Dermis blood vessel endothelial cell (primary cell): ENCODE data around the gene FAM228B. TPM values are rescaled to one million over a fixed set of nuclear protein-coding genes. Genes with fewer than 3 reads are reported as not detected.
"Not testable (repeated sequence)": the region's sequence is repeated elsewhere in the genome, so short reads cannot be mapped to it uniquely, and the experiment has no call there.

Experiments used
- DNase-seq: peaks from one replicate; pipeline ENCODE4 v3.0.0; 2010
- total RNA-seq: library from RNA; depleted of rRNA; stranded (reverse); fragments of >200 nt; gene quantifications from 2 replicates; pipeline ENCODE4 v1.2.3, GENCODE V29; 2014

The FAM228B gene
- total RNA-seq, 1 donor from 2014 or later = 11.6 TPM

DNA sequence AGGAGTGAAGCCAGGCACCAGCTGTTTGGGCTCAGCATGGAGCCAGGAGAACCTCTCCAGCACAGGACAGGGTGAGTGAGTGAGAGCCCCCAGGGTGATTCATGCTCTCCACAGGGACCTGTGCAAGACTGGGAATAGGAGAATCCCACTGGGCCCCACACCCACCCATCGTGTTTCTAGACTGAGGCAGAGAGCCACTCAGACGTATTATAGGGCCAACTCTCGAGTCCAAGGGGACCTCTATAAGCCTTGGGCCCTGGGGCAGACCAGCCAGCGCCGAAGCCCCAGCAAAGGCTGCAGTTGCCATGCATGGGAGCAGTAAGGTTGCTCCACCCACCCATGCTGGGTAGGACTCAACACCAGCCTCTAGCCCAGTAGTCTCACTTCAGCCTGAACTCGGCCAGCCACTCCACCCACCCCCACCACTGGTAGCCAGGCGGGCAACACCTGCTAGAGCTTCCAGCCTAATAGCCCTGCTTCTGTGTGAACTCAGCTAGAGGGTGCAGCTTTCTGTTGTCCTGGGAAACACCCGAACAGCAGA is 19.1 kb upstream of the FAM228B start:
- no peak for DNase-seq

DNA sequence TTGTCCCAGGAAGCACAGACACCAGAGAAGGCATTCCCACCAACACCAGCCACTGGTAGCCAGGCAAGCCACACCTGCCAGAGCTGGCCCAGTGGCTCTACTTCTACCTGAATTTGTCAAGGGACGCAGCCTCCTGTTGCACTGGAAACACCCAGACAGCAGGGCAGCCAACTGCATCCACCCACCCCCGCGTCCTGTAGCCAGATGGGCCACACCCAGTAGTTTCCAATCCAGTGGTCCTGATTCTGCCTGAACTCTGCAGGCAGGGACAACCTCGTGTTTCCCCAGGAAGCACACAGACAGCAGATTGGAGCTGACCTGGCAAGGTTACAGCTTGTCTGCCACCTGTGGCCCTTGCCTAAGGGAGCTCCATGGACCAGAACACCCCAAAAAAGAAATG is 18.4 kb upstream of the FAM228B start:
- DNase-seq = no peak

DNA sequence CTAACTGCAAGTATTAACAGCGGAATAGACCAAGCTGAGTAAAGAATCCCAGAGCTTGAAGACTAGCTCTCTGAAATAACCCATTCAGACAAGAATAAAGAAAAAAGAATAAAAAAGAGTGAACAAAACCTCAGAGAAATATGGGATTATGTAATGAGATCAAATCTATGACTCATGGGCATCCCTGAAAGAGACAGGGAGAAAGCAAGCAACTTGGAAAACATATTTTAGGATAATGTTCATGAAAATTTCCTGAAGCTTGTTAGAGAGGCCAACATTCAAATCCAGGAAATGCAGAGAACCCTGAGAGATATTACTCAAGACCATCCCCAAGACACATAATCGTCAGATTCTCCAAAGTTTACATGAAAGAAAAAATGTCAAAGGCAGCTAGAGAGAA is 17.5 kb upstream of the FAM228B start:
- DNase-seq = no peak

DNA sequence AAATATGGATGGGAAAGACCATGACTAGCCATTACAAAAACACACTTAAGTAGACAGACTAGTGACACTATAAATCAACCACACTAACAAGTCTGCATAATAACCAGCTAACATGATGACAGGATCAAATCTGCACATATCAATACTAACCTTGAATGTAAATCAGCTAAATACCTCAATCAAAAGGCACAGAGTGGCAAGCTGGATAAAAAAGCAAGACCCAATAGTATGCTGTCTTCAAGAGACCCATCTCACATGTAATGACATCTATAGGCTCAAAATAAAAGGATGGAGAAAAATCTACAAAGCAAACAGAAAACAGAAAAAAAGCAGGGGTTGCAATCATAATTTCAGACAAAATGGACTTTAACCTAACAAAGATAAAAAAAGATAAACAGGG is 16.5 kb upstream of the FAM228B start:
- no peak for DNase-seq

DNA sequence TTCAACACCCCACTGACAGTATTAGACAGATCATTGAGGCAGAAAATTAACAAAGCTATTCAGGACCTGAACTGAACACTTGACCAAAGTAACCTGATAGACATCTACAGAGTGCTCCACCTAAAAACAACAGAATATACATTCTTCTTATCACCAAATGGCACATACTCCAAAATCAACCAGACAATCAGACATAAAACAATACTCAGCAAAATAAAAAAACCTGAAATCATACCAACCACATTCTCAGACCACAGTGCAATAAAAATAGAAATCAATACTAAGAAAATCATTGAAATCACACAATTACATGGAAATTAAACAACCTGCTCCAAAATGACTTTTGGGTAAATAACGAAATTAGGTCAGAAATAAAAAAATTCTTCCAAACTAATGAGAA is 15.9 kb upstream of the FAM228B start:
- DNase-seq = no peak

DNA sequence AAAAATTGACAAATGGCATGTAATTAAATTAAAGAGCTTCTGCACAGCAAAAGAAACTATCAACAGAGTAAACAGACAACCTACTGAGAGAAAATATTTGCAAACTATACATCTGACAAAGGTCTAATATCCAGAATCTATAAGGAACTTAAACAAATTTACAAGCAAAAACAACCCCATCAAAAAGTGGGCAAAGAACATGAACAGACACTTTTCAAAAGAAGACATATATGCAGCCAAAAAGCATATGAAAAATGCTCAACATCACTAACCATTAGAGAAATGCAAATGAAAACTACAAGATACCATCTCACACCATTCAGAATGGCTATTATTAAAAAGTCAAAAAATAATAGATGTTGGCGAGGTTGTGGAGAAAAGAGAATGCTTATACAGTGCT is 13.8 kb upstream of the FAM228B start:
- not testable (repeated sequence) for DNase-seq

DNA sequence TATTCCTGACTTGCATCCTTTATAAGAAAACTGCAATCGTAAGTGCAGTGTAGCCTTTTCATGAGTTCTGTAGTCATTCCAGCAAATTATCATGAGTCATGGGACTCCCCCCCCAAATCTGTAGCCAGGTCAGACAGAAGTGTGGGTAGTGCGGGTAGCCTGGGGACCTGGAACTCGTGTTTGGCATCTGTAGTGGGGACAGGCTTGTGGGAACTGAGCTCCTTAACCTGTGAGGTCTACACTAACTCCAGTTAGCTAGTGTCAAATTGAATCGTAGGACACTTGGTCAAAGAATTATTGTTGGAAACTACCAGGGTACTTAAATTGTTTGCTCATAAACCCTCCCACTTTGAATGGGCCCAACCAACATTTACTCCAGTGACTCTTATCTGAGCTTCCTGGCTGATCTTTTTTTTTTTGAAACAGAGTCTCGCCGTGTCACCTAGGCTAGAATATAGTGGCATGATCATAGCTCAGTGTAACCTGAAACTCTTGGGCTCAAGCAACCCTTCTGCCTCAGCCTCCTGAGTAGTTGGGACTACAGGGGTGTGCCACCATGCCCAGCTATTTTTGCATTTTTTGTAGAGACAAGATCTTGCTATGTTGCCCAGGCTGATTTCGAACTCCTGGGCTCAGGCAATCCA is 12.5 kb upstream of the FAM228B start:
- no peak for DNase-seq

DNA sequence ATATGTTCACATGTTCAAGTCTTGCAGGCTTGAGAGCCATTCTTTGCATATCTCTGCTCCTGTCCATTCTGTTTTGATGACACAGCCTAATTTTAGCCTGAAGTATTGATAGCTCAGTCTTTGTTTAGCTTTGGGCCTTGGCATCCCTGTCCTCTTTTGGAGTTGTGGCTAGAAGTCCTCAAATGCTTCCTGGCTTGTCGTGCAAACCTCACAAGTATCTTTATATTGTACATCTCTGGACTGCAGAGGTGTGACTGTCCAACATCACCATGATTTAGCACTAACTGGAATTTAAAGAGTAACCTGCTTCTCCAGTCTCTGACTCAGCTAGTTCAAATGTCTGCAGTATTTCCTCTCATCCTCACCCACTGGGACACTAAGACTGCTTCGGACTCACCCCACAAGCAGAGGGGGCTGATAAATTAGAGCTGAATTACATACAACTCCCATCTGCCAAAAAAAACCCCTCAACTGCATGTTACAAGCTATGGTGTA is 11.8 kb upstream of the FAM228B start:
- DNase-seq = no peak

DNA sequence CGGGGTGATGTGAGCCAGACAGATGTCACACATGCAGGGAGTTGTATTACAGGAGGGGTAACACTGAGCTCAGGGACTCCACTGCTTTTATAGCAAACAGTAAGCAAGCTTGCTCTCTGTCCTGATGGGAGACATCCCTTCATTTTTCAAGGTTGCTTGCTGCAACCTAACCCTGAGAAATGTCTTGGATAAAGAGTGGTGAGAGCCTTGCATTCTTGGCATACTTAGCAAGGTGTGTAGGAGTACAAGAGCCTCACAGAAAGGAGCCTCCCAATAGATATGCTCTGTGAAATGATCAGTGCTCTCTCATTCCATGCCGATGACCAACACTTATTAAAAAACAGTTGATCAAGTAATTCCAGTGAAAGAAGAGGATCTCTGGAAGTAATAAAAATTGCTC is 8.2 kb upstream of the FAM228B start:
- no peak for DNase-seq

DNA sequence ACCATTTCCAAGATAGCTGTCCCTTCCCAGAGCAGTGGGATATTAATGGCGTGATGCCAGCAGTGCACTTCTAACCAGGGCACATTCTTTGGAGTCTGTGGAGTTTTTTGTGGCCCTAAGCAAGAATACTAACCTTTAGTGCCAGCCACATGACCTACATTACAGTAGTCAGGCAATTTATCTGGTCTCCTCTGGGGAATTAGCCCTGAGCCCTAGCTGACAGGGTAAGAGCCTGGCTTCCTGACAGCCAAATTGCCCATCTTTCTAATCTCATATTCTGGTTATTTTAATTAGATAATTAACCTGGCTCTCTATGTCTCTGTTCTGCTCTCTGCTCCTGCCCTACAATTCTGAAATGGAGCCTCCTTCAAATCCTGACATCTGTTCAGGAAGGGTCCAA is 5.4 kb upstream of the FAM228B start:
- DNase-seq = no peak

DNA sequence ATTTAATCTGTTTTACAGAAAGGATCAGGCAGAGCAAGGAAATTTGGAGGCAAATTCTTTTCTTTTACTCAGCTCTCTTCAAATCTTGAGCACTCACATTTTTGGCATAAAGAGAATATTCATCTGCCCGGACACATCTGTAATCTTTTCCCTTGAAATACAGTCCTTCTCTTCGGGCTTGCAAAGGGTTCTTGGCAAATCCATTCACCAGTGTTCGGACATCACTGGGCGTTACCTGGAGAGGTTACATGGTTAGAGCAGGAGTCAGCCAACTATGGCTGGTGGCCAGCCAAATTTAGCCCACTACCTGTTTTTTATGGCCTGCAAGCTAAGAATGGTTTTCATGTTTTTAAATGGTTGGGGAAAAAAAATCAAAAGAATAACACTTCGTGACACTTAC is 2.2 kb upstream of the FAM228B start:
- no peak for DNase-seq

DNA sequence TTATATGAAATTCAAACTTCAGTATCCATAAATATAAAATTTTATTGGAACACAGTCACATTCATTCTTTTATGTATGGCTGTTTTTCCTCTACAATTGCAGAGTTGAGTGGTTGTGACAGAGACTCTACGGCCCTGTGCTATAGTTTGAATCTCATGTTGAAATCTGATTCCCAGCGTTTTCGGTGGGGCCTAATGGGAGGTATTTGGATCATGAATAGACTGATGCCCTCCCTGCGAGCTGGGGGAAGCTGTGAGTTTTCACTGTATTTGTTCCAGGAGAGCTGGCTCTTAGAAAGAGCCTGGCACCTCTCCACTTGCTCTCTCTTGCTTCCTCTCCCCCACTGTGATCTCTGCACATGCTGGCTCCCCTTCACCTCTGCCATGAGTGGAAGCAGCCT is 1.8 kb upstream of the FAM228B start:
- DNase-seq = no peak

DNA sequence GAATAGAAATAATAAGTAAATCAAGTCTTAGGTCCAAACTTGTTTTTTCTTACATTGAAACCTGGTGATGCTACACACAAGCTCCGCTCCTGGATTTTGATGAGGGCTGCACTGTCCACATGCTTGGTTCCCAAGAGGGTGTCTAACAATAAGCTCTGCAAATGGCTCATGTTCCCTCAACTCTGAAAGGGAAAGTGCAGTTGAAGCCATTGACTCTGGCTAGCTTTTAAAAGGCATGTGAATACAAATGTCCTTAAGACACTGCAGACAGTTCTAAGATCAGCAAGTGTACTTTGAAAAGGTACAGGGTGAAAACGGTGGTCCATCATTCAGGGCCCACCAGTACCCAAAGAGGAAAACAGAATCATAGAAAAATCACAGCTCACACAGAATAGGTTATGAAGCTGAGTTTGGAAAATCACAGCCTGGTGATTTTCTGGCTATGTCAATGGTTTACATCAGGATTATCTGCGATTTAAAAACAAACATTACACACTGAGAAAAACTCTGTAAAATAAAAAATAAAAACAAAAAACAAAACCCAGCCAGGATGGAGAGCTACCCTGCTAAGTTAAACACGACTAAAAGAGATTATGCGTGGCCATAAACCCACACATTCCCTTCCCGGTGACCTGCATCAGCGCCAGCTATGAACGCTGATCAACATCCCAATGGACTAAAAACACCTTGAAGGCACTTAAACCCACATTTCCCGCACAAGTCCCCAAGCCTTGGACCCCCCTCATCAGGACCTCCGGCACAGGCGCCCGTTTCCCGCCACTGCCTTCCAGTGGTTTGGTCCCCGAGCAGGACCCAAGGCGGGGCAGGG is 689 bp upstream of the FAM228B start:
- DNase-seq = peak; percentile 10

DNA sequence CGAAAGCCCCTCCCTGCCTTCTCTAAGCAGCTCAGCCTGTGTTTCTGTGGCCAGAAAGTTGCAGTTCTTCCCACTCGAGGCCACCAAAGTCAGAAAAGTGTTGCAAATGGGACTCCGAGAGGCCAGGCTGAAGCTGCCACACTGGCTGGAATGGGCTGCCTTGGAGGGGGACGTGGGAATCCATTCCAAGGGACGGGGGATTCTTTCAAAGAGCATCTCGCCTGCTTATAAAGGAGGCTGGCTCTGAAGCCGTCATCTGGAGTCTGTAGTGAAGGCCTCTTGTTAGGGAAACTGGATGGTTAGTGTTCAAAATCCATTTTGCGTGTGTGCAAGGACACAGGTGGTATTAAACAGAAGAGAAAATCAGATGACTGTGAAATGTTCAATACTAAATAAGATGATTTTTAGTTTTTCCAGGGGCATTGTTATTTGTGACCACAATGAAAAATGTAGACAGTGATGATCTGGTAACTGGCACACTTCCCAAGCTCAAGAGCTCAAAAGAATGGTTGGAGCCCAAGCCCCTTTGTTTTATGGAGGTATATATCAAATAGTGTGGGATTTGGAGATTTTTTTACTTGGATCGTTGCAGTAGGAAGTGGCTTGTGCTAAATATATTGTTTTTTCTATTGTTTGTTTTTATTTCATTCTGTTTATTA is 782 bp downstream of the FAM228B start:
- peak; percentile 50 for DNase-seq

DNA sequence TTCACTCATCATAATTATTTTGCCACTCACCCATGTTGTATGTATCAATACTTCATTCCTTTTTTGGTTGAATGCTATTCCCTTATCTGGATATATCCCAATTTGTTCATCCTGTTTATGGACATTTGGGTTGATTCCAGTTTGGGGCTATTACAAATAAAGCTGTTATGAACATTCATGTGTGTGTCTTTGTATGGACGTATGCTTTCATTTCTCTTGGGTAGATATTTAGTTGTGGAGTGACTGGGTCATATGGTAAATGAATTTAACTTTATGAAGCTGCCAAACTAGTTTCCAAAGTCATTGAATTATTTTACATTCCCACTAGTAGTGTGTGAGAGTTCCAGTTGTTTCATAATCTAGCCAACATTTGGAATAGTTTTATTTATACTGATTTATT is 2.7 kb downstream of the FAM228B start:
- no peak for DNase-seq

DNA sequence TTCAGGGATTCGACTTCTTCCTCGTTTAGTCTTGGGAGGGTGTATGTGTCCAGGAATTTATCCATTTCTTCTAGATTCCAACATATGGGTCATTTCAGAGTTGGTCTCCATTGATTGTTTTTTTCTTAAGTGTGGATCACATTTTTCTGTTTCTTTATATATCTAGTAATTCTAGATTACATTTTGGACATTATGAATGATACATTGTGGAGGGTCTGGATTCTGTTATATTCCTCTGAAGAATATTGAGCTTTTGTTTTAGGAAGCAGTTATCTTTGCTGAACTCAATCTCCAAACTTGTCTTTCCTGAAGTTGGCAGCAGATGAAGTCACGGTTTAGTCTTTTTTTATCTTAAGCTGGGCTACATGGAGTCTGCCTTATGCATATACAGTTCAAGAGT is 9.3 kb downstream of the FAM228B start:
- no peak for DNase-seq

DNA sequence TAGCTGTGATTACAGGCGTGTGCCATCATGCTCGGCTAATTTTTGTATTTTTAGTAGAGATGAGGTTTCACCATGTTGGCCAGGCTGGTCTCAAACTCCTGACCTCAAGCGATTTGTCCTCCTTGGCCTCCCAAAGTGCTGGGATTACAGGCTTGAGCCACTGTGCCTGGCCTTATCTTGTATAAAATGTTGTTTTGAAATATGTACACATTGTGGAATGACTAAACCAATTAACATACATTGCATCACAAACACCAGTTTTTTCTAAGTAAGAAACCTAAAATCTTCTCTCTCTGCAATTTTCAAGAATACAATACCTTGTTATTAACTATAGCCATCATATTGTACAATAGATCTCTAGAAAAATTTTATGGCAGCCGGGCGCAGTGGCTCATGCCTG is 17.0 kb downstream of the FAM228B start:
- DNase-seq = not testable (repeated sequence)

DNA sequence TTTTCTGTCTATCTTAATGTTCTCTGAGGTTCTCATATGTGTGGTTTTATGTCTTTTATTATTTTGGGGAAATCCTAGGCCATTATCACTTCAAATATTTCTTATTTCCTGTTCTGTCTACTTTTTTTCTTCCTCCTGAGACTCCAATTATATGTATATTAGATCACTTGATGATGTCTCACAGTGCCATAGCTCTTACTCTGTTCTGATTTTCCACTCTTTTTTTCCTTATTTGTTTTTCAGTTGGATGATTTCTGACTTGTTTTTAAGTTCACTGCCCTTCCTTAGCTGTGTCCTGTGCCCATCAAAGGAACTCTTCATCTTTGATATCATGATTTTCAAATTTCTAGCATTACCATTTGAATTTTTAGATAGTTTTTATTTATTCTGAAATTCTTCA is 24.1 kb downstream of the FAM228B start:
- DNase-seq = no peak

DNA sequence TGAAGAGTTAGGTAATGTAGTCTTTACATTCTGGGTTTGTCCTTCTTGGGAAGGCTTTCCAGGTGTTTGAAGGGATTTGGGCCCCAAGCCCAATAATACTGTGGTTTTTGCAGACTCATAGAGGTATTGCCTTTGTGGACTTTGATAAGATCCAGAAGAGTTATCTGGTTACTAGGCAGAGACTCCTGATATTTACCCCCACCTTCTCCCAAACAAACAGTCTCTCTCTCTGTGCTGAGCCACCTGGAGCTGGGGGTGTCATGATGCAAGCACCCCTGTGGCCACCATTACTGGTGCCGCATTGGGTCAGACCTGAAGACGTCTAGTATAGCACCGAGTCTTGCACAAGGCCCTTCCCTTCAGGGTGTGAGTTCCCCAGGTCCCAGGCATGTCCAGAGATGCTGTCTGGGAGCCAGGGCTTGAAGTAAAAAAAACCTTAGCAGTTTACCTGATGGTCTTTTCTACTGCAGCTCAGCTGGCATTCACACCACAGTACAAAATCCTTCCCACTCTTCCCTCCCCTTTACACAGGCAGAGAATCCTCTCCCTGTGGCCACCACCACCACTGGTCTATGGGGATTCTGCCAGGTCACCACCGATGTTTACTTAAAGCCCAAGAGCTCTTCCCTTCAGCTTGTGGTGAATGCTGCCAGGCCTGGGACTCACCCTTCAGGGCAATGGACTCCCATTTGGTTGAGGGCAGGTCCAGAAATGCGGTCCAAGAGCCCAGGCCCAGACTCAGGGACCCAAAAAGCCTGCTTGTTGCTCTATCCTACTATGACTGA is 29.3 kb downstream of the FAM228B start:
- no peak for DNase-seq

DNA sequence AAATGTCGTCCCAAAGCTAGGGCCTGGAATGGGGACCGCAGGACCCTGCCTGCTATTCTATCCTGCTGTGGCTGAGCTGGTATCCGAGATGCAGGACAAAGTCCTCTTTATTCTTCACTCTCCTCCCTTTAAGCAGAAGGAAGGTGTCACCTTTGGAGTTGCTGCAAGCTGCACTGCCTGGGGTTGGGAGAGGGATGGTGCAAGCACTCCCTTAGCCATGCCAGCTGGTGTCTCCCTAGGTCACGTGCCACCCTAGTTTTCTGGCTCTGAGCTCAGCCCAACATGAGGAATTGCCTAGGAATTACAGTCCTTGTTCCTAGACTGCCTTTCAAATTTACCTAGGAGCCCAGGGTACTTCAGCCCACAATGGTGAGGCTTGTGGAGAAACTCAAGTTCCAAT is 30.2 kb downstream of the FAM228B start:
- DNase-seq = no peak

DNA sequence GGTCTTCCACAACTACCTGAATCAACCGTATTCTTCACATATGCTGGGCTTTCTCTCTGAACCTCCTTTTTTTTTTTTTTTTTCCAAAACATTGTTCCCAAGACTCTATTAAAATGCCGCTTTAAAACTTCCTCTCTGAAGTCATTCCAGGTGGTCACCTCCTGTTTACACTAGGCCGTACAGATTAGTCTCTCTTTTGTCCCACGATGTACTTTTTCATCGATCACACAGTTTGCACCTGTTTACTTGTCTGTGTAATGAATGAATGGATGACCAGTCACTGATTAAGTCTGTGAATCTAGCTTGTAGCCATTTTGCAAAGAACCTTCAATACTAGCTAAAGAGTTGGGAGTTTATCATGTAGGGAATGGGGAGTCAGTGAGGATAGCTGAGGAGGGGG is 34.9 kb downstream of the FAM228B start:
- DNase-seq = no peak

DNA sequence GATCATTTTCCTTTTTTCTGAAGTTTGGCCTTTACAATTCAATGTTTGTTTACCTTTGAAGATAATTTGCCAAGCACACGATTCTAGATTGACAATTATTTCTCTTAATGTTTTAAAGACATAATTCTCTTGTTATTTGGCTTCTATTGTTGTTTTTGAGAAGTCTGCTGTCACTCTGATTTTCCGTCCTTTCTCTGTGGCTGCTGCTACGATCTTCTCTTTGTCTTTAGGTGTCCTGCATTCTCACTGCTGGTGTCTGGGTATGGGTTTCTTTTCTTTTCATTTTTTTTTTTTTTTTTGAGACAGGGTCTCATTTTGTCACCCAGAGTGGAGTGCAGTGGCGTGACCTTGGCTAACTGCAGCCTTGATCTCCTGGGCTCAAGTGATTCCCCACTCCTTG is 36.4 kb downstream of the FAM228B start:
- DNase-seq = no peak

DNA sequence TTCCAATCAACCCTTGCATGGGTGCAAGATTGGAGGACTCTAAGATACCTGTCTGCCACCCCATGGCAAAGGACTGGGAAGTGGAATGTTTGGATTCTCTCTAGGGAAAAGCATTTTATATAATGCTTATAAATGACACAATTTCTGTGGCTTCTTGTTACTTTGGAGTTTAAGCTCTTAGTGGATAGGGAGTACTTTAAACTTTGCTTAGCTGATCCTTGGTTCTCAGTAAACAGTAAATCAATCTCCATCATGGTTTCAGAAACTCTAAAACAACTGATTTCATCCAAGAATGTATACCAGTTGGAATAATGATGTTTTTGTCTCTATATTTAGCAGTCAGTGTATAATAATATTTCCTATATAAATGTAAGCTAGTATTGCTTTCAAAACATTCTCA is 37.5 kb downstream of the FAM228B start:
- DNase-seq = no peak
